Neural progenitor cell (in vitro differentiated cells): ENCODE measurements around the gene TPMT.

Source experiments
- CTCF ChIP-seq: fragments of 200-600 bp; sonication (generic); IDR thresholded peaks from 2 replicates; pipeline ENCODE4 v1.5.1; 2017; ENCODE audit warnings: antibody characterized with exemption, mild to moderate bottlenecking
- EZH2 ChIP-seq: fragments of 200-600 bp; sonication (generic); IDR thresholded peaks from 2 replicates; pipeline ENCODE4 v1.6.1; 2017; ENCODE audit warnings: antibody characterized with exemption, mild to moderate bottlenecking, moderate library complexity

GRCh38 chr6:18155864-18156421 lies 1.1 kb upstream of the TPMT start:
- TF ChIP-seq CTCF (peak; percentile 41), EZH2 (no peak)
